ENCODE data around the gene NPBWR2.

NPBWR2 gene

GRCh38 chr20:64056889-64057627 is 50.3 kb downstream of the NPBWR2 start:
- no peak for DNase-seq (ENCODE audit: low read depth in 3 of 3)

- no peak for DNase-seq (ENCODE audit: low read depth in 3 of 3)
Observed at GRCh38 chr20:64056639-64056888, 50.8 kb downstream of the NPBWR2 start.

- DNase-seq (ENCODE audit: low read depth in 3 of 3), result no peak
Observed at GRCh38 chr20:64055893-64056638, 51.3 kb downstream of the NPBWR2 start.

GRCh38 chr20:64055396-64055892 is 51.9 kb downstream of the NPBWR2 start:
- DNase-seq (ENCODE audit: low read depth in 3 of 3), result no peak

- DNase-seq (ENCODE audit: low read depth in 3 of 3), result no peak
Observed at GRCh38 chr20:64053841-64054661, 53.3 kb downstream of the NPBWR2 start.
